SU-DHL-6 (cell line): ENCODE data around the gene ZNF710.

Experiments
- H2AFZ ChIP-seq: fragments of 200-600 bp; sonication (generic); 2 replicates; pipeline ENCODE4 v1.6.1; 2014; ENCODE audit warnings: low read depth, mild to moderate bottlenecking, moderate library complexity, mixed read lengths, antibody characterized with exemption, low read length; ENCODE audit not compliant: severe bottlenecking
- H3F3A ChIP-seq: fragments of 200-600 bp; shearing (Covaris generic); 2 replicates; pipeline ENCODE4 v1.6.0; 2016; ENCODE audit warnings: antibody characterized with exemption, mild to moderate bottlenecking; ENCODE audit not compliant: insufficient read depth
- H3K27ac ChIP-seq: fragments of 200-600 bp; sonication (generic); 2 replicates; pipeline ENCODE4 v1.5.1; 2016; ENCODE audit warnings: low read depth, mild to moderate bottlenecking, low read length, moderate library complexity, mixed read lengths
- H3K27me3 ChIP-seq: fragments of 200-600 bp; sonication (generic), shearing (Covaris generic); 2 replicates; pipeline ENCODE4 v1.6.0; 2014; ENCODE audit warnings: mild to moderate bottlenecking, low read length
- H3K36me3 ChIP-seq: fragments of 200-600 bp; sonication (generic); 2 replicates; pipeline ENCODE4 v1.6.1; 2014; ENCODE audit warnings: mild to moderate bottlenecking, low read length, mixed read lengths
- H3K4me2 ChIP-seq: fragments of 300-600, 200-600 bp; shearing (Covaris generic), sonication (generic); 2 replicates; pipeline ENCODE4 v1.6.0; 2014; ENCODE audit warnings: low read length, low read depth, mild to moderate bottlenecking; ENCODE audit not compliant: poor library complexity, severe bottlenecking
- H3K4me3 ChIP-seq: fragments of 200-600 bp; sonication (generic); 2 replicates; pipeline ENCODE4 v1.5.1; 2014; ENCODE audit warnings: antibody characterized with exemption, low read length, mild to moderate bottlenecking, mixed read lengths; ENCODE audit not compliant: insufficient read depth, poor library complexity, severe bottlenecking
- H3K79me2 ChIP-seq: fragments of 200-600 bp; sonication (generic); 2 replicates; pipeline ENCODE4 v1.6.1; 2014; ENCODE audit warnings: mild to moderate bottlenecking, low read length, moderate library complexity; ENCODE audit not compliant: insufficient read depth
- H3K9ac ChIP-seq: fragments of 200-600 bp; sonication (generic); 2 replicates; pipeline ENCODE4 v1.7.0; 2014; ENCODE audit warnings: mild to moderate bottlenecking, low read length
- H3K9me2 ChIP-seq: fragments of 200-600 bp; sonication (generic); replicated peaks from 2 replicates; pipeline ENCODE4 v1.6.1; 2014; ENCODE audit warnings: low read length; ENCODE audit not compliant: insufficient read depth
- H3K9me3 ChIP-seq: fragments of 200-600 bp; sonication (generic); 2 replicates; pipeline ENCODE4 v1.6.1; 2014; ENCODE audit warnings: low read length, mixed read lengths; ENCODE audit not compliant: insufficient read depth
- H4K20me1 ChIP-seq: fragments of 200-600 bp; sonication (generic); 2 replicates; pipeline ENCODE4 v1.6.1; 2014; ENCODE audit warnings: low read depth, mild to moderate bottlenecking, antibody characterized with exemption, low read length, moderate library complexity, mixed read lengths
- CTCF ChIP-seq: fragments of 200-600 bp; sonication (generic); IDR thresholded peaks from one replicate; pipeline ENCODE4 v1.5.1; 2017; ENCODE audit warnings: antibody characterized with exemption, mild to moderate bottlenecking, low read length, moderate library complexity; ENCODE audit not compliant: insufficient read depth, poor library complexity, severe bottlenecking
- EZH2phosphoT487 ChIP-seq: fragments of 200-600 bp; sonication (generic), shearing (Covaris generic); conservative IDR thresholded peaks from 2 replicates; pipeline ENCODE4 v1.6.1; 2018; ENCODE audit warnings: mild to moderate bottlenecking, antibody characterized with exemption, low read length, moderate library complexity, mixed read lengths

ZNF710 gene

GRCh38 chr15:89980896-89981295 lies 20.2 kb upstream of the ZNF710 start:
- Histone ChIP-seq H3K4me3 (no peak overlapping the region), H3F3A (no peaks in the 10 kb centered on the region), H3K9me2 (no peaks in the 10 kb centered on the region), H3K36me3 (no peaks in the 10 kb centered on the region), H3K9me3 (no peaks in the 10 kb centered on the region), H3K27ac (no peak overlapping the region), H2AFZ (no peak overlapping the region), H4K20me1 (no peaks in the 10 kb centered on the region), H3K79me2 (no peaks in the 10 kb centered on the region), H3K27me3 (no peaks in the 10 kb centered on the region), H3K9ac (no peak overlapping the region), H3K4me2 (no peak overlapping the region)
- TF ChIP-seq CTCF (no peak), EZH2phosphoT487 (no peak)

- Histone ChIP-seq H3K9me3 (no peaks in the 10 kb centered on the region), H3K27me3 (no peaks in the 10 kb centered on the region), H3K9ac (no peak overlapping the region), H3K27ac (no peak overlapping the region), H2AFZ (no peak overlapping the region), H3F3A (no peaks in the 10 kb centered on the region), H3K79me2 (no peaks in the 10 kb centered on the region), H3K4me3 (no peak overlapping the region), H4K20me1 (no peaks in the 10 kb centered on the region), H3K9me2 (no peaks in the 10 kb centered on the region), H3K4me2 (no peak overlapping the region), H3K36me3 (no peaks in the 10 kb centered on the region)
- TF ChIP-seq EZH2phosphoT487 (no peak), CTCF (no peak)
Measured at GRCh38 chr15:89982315-89983055, 18.6 kb upstream of the ZNF710 start.

- Histone ChIP-seq H3K27ac (no peak overlapping the region), H3K4me3 (no peak overlapping the region), H3K79me2 (no peaks in the 10 kb centered on the region), H4K20me1 (no peaks in the 10 kb centered on the region), H3K9ac (no peak overlapping the region), H3K9me2 (no peaks in the 10 kb centered on the region), H3K36me3 (no peaks in the 10 kb centered on the region), H3K4me2 (no peak overlapping the region), H2AFZ (no peak overlapping the region), H3K9me3 (no peaks in the 10 kb centered on the region), H3F3A (no peaks in the 10 kb centered on the region), H3K27me3 (no peaks in the 10 kb centered on the region)
- TF ChIP-seq CTCF (no peak), EZH2phosphoT487 (no peak)
Measured at GRCh38 chr15:89984001-89984400, 17.1 kb upstream of the ZNF710 start.
